ENCODE data around the gene PLXDC1. TPM values are rescaled to one million over a fixed set of nuclear protein-coding genes. Genes with fewer than 3 reads are reported as not detected.

Gene PLXDC1
- total RNA-seq, 2 experiments from 2014 or later, result 9.6 to 17.9 TPM

- H3K9me3 Mint-ChIP-seq, result no peaks in the 10 kb centered on the region
- H3K27ac Mint-ChIP-seq, result no peak overlapping the region
- no peaks in the 10 kb centered on the region for H3K36me3 Mint-ChIP-seq
- POLR2A ChIA-PET, result no interaction called here
- H3K27me3 Mint-ChIP-seq, result peaks cover 2% of the 10 kb centered on the region
- no peak overlapping the region for H3K4me3 Mint-ChIP-seq
- no peak for ATAC-seq (ENCODE audit: low read depth)
- no peak for DNase-seq
- H3K4me1 Mint-ChIP-seq, result peaks cover 3% of the 10 kb centered on the region
Measured at GRCh38 chr17:39105705-39106104, 45.7 kb downstream of the PLXDC1 start.

- DNase-seq, result no peak
- Mint-ChIP-seq H3K27ac (no peak overlapping the region), H3K9me3 (no peaks in the 10 kb centered on the region), H3K36me3 (no peaks in the 10 kb centered on the region), H3K4me3 (no peak overlapping the region), H3K27me3 (peaks cover 2% of the 10 kb centered on the region), H3K4me1 (peaks cover 3% of the 10 kb centered on the region)
- POLR2A ChIA-PET, result no interaction called here
- no peak for ATAC-seq (ENCODE audit: low read depth)
Measured at GRCh38 chr17:39104657-39105056, 46.8 kb downstream of the PLXDC1 start.

DNA sequence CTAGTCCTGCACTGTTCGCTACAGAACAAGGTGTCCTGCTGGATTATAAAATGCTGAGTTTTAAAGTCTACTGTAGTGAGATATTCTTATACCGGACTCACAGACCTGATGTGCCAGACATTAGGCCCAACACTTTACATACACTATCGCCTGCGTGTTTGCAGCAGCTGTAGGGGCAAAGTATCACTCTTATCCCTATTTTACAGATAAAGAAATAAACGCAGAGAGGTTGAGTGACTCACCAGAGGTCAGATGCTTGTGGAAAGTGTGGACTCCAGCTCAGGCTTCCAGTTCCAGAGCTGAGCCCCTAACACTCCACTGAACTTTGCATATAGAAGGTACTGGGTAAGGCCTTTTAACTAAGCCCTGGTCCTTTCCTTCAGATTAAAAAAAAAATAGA is 47.4 kb downstream of the PLXDC1 start:
- H3K27ac Mint-ChIP-seq, result no peak overlapping the region
- no peak for DNase-seq
- H3K36me3 Mint-ChIP-seq, result no peaks in the 10 kb centered on the region
- POLR2A ChIA-PET, result no interaction called here
- H3K4me1 Mint-ChIP-seq, result peaks cover 4% of the 10 kb centered on the region
- no peak overlapping the region for H3K4me3 Mint-ChIP-seq
- H3K9me3 Mint-ChIP-seq, result no peaks in the 10 kb centered on the region
- H3K27me3 Mint-ChIP-seq, result peaks cover 2% of the 10 kb centered on the region
- ATAC-seq (ENCODE audit: low read depth), result no peak

- Mint-ChIP-seq H3K27me3 (no peaks in the 10 kb centered on the region), H3K4me1 (peaks cover 21% of the 10 kb centered on the region), H3K9me3 (no peaks in the 10 kb centered on the region), H3K36me3 (no peaks in the 10 kb centered on the region), H3K27ac (no peak overlapping the region), H3K4me3 (no peak overlapping the region)
- ATAC-seq (ENCODE audit: low read depth) (no peak), DNase-seq (no peak)
- POLR2A ChIA-PET, result no interaction called here
Measured at GRCh38 chr17:39101091-39101490, 50.3 kb downstream of the PLXDC1 start.

GRCh38 chr17:39100530-39100929 is 50.9 kb downstream of the PLXDC1 start:
- POLR2A ChIA-PET, result interaction anchor here (0.6 kb wide), 1 partner anchor 21 kb away, joined by 3 read pairs; no protein-coding TSS in a partner anchor

DNA sequence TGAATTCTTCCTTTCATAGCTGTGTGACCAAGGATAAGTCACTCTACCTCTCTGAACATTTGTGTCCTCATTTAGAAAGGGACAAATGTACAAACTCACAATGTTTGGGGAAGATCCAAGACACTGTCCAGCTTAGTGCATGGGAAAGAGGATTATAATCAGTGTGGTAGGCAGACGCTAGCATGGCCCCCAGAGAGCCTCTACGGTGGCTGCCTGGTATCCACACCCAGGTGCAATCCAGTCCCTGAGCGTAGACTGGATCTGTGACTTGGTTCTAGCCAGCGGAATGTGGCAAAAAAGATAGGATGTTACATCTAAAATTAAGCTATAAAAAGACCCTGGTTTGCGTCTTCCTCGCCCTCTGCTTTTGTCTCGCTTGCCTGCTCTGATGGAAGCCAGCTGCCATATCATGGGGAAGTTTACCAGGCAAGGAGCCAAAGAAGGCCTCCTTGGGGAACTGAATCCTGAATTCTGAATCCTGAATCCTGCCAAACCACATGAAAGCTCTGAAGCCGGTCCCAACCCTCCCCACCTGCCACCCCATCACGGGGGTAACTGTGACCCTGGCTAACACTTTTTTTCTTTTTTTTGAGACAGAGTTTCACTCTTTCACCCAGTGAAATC is 51.7 kb downstream of the PLXDC1 start:
- H3K27me3 Mint-ChIP-seq, result no peaks in the 10 kb centered on the region
- ATAC-seq (ENCODE audit: low read depth) (no peak), DNase-seq (no peak)
- H3K4me1 Mint-ChIP-seq, result peaks cover 32% of the 10 kb centered on the region
- no peaks in the 10 kb centered on the region for H3K36me3 Mint-ChIP-seq
- H3K27ac Mint-ChIP-seq, result no peak overlapping the region
- no peak overlapping the region for H3K4me3 Mint-ChIP-seq
- no peaks in the 10 kb centered on the region for H3K9me3 Mint-ChIP-seq
- POLR2A ChIA-PET, result interaction anchor here (0.6 kb wide), 1 partner anchor 22 kb away, joined by 3 read pairs; no protein-coding TSS in a partner anchor

More at GRCh38 chr17:39100530-39100929, 50.9 kb downstream of the PLXDC1 start:
- ATAC-seq (ENCODE audit: low read depth) (no peak), DNase-seq (no peak)
- no peak overlapping the region for H3K4me3 Mint-ChIP-seq
- H3K36me3 Mint-ChIP-seq, result no peaks in the 10 kb centered on the region
- no peak overlapping the region for H3K27ac Mint-ChIP-seq
- H3K9me3 Mint-ChIP-seq, result no peaks in the 10 kb centered on the region
- H3K27me3 Mint-ChIP-seq, result no peaks in the 10 kb centered on the region
- H3K4me1 Mint-ChIP-seq, result peaks cover 27% of the 10 kb centered on the region

DNA sequence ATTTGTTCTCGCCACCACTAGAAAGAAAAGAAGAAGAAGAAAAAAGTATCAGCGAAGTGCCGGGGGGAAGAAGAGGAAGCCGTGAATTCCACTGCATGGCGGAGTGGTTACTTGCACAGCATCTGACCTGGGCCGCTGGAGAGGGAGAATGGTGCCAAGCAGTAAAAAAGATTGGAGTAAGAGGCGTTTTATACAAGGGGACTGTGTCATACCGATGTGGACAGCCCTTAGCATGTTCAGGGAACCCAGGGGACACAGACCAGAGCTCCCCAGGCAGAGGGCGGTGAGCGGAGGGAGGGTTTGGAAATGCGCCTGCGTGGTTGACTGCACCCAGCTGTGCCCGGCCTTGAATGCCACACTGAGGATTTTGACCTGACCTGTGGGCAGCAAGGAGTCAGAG is 52.8 kb downstream of the PLXDC1 start:
- Mint-ChIP-seq H3K9me3 (no peaks in the 10 kb centered on the region), H3K36me3 (peaks cover 2% of the 10 kb centered on the region), H3K27me3 (no peaks in the 10 kb centered on the region), H3K4me1 (peaks cover 44% of the 10 kb centered on the region), H3K27ac (peak overlapping the region; percentile 11), H3K4me3 (no peak overlapping the region)
- POLR2A ChIA-PET, result no interaction called here
- DNase-seq (no peak), ATAC-seq (ENCODE audit: low read depth) (no peak)

DNA sequence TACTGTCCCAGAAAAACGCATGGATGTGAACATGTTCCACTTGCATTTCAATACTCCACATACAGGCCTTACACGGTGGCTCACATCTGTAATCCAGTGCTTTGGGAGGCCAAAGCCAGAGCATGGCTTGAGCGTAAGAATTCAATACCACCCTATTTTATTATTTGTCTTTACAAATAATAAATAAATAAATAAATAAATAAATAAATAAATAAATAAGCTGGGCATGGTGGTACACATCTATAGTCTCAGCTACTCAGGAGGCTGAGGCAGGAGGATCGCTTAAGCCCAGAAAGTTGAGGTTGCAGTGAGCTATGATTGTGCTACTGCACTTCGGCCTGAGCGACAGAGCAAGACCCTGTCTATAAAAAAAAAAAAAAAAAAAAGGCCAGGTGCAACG is 53.9 kb downstream of the PLXDC1 start:
- Mint-ChIP-seq H3K4me1 (peaks cover 49% of the 10 kb centered on the region), H3K27me3 (no peaks in the 10 kb centered on the region), H3K27ac (peak overlapping the region; percentile 87), H3K36me3 (peaks cover 2% of the 10 kb centered on the region), H3K4me3 (peak overlapping the region; percentile 73), H3K9me3 (no peaks in the 10 kb centered on the region)
- POLR2A ChIA-PET, result interaction anchor here (0.7 to 1.5 kb wide), 3 partner anchors 78 to 274 kb away, joined by 4 to 6 read pairs (median 4); partner anchors contain the start of gene RPL23
- DNase-seq, result no peak
- no peak for ATAC-seq (ENCODE audit: low read depth)

GRCh38 chr17:39097150-39097519 is 54.3 kb downstream of the PLXDC1 start:
- peaks cover 2% of the 10 kb centered on the region for H3K36me3 Mint-ChIP-seq
- ATAC-seq (ENCODE audit: low read depth) (no peak), DNase-seq (no peak)
- H3K27me3 Mint-ChIP-seq, result no peaks in the 10 kb centered on the region
- H3K27ac Mint-ChIP-seq, result peak overlapping the region; percentile 87
- peak overlapping the region; percentile 73 for H3K4me3 Mint-ChIP-seq
- H3K4me1 Mint-ChIP-seq, result peaks cover 52% of the 10 kb centered on the region
- POLR2A ChIA-PET, result interaction anchor here (1.5 kb wide), 1 partner anchor 243 kb away, joined by 6 read pairs; the partner anchor contains the start of gene RPL23
- no peaks in the 10 kb centered on the region for H3K9me3 Mint-ChIP-seq

- peak; percentile 51 for DNase-seq
Measured at GRCh38 chr17:39096508-39097149, 54.8 kb downstream of the PLXDC1 start.

DNA sequence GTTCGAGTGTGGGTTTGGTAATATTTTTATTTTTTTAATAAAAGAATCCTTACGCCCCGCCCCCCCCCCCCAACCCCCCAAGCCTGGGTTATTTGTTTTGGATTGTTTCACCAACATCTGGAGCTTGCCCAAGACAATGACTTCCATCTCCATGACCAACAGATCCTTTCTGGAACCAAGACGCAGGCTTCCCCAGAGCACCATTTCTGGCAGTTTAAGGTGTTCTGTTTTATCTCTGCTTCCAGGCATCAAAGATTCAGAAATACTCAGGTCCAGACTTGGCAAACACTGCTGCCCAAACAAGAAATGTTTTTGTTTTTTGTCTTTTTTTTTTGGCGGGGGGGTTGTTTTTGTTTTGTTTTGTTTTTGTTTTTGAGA is 56.1 kb downstream of the PLXDC1 start:
- POLR2A ChIA-PET, result interaction anchor here (5.6 kb wide), 1 partner anchor 57 kb away, joined by 34 read pairs; the partner anchor contains the start of gene PLXDC1
- Mint-ChIP-seq H3K9me3 (no peaks in the 10 kb centered on the region), H3K27me3 (no peaks in the 10 kb centered on the region), H3K36me3 (peaks cover 2% of the 10 kb centered on the region), H3K4me1 (peaks cover 64% of the 10 kb centered on the region), H3K4me3 (peak overlapping the region; percentile 73), H3K27ac (peak overlapping the region; percentile 87)
- no peak for DNase-seq
- no peak for ATAC-seq (ENCODE audit: low read depth)

More at GRCh38 chr17:39096508-39097149, 54.8 kb downstream of the PLXDC1 start:
- Mint-ChIP-seq H3K27me3 (no peaks in the 10 kb centered on the region), H3K36me3 (peaks cover 2% of the 10 kb centered on the region), H3K27ac (peak overlapping the region; percentile 87), H3K4me1 (peaks cover 53% of the 10 kb centered on the region), H3K9me3 (no peaks in the 10 kb centered on the region), H3K4me3 (peak overlapping the region; percentile 73)
- POLR2A ChIA-PET, result interaction anchor here (0.6 to 1.5 kb wide), 3 partner anchors 55 to 242 kb away, joined by 3 to 7 read pairs (median 6); partner anchors contain the start of genes PLXDC1 and RPL23
- peak; percentile 57 for ATAC-seq (ENCODE audit: low read depth)

GRCh38 chr17:39094607-39095308 is 56.7 kb downstream of the PLXDC1 start:
- Mint-ChIP-seq H3K36me3 (peaks cover 2% of the 10 kb centered on the region), H3K4me1 (peaks cover 64% of the 10 kb centered on the region), H3K27me3 (no peaks in the 10 kb centered on the region), H3K4me3 (peak overlapping the region; percentile 80), H3K9me3 (no peaks in the 10 kb centered on the region), H3K27ac (peak overlapping the region; percentile 90)
- POLR2A ChIA-PET, result interaction anchor here (5.6 kb wide), 1 partner anchor 58 kb away, joined by 34 read pairs; the partner anchor contains the start of gene PLXDC1
- ATAC-seq (ENCODE audit: low read depth) (peak; percentile 35), DNase-seq (peak; percentile 56)

GRCh38 chr17:39092692-39093230 is 58.7 kb downstream of the PLXDC1 start:
- ATAC-seq (ENCODE audit: low read depth) (peak; percentile 26), DNase-seq (peak; percentile 41)
- POLR2A ChIA-PET, result interaction anchor here (0.7 to 5.6 kb wide), 7 partner anchors 10 to 109 kb away, joined by 3 to 34 read pairs (median 5); partner anchors contain the start of genes PLXDC1 and RPL19
- peaks cover 60% of the 10 kb centered on the region for H3K4me1 Mint-ChIP-seq
- peak overlapping the region; percentile 98 for H3K27ac Mint-ChIP-seq
- no peaks in the 10 kb centered on the region for H3K27me3 Mint-ChIP-seq
- H3K36me3 Mint-ChIP-seq, result peaks cover 2% of the 10 kb centered on the region
- H3K9me3 Mint-ChIP-seq, result no peaks in the 10 kb centered on the region
- H3K4me3 Mint-ChIP-seq, result peak overlapping the region; percentile 81
